NCI-H2196 treated with DMSO at 0.1 percent for 48 hours (cell line): ENCODE results near the gene WNK2.

Source experiments
- DNase-seq: peaks from one replicate; lab custom pipeline; 2025; ENCODE audit not compliant: unreplicated experiment; lab: John Stamatoyannopoulos, UW

Gene WNK2

DNA sequence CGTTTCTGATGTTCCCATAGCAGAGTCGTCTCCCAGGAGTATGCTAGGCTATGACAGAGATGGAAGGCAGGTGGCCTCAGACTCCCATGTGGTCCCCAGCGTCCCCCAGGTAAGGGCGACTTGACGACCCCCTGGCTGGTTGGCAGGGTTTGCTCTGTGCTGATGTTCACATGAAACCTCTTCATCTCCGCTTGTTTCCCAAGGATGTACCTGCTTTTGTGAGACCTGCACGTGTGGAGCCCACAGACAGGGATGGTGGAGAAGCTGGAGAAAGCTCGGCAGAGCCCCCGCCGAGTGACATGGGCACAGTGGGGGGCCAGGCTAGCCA is 108.3 kb downstream of the WNK2 start:
- no peak for DNase-seq

DNA sequence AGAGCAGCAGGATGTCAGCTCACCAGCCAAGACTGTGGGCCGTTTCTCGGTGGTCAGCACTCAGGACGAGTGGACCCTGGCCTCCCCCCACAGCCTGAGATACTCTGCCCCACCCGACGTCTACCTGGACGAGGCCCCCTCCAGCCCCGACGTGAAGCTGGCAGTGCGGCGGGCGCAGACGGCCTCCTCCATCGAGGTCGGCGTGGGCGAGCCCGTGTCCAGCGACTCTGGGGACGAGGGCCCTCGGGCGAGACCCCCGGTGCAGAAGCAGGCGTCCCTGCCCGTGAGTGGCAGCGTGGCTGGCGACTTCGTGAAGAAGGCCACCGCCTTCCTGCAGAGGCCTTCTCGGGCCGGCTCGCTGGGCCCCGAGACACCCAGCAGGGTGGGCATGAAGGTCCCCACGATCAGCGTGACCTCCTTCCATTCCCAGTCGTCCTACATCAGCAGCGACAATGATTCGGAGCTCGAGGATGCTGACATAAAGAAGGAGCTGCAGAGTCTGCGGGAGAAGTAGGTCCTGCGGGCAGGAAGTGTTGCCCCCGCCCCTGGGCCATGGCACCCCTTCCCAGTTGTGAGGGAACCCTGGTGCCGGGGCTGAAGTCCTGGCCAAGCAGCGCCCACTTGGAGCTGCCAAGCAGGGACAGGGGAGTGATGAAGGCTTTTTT is 108.9 kb downstream of the WNK2 start:
- DNase-seq = no peak

- DNase-seq = no peak
Observed at GRCh38 chr9:93294011-93294410, 110.1 kb downstream of the WNK2 start.

DNA sequence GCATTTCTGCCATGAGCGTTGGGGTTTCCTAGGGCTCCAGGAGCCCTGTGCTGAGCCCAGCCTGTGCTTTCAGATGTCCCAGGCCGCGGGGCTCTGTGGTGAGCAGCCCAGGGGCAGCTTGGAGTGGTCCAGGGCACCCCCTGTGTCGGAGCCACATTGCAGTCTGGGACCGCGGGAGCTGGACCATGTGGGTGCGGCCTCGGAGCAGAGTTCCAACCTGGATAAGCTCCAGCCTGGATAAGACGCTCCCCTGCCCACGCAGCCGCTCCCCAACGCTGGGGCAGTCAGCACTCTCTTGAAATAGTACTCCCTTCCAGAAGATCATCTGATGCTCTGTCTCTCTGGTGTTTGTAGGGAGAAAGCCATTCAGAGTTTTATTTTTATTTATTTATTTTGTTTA is 111.1 kb downstream of the WNK2 start:
- DNase-seq = no peak

DNA sequence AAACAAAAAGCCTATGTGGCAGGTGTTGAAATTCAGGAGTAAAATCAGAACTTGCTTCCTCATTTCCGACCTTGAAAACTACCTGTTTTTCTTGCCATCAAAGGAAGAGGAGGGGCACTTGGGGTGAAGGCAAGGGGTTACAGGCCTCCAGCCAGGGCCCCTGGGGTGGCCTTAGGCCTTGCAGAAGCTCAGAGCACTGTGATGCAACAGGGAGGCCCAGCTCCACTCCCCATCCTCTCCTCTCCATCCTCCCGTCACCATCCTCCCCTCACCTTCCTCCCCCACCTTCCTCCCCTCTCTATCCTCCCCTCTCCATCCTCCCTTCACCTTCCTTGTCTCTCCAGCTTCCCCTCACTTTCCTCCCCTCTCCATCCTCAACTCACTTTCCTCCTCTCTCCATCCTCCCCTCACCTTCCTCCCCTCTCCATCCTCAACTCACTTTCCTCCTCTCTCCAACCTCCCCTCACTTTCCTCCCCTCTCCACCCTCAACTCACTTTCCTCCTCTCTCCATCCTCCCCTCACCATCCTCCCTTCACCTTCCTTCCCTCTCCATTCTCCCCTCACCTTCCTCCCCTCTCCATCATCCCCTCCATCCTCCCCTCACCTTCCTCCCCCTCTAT is 111.6 kb downstream of the WNK2 start:
- DNase-seq = no peak

DNA sequence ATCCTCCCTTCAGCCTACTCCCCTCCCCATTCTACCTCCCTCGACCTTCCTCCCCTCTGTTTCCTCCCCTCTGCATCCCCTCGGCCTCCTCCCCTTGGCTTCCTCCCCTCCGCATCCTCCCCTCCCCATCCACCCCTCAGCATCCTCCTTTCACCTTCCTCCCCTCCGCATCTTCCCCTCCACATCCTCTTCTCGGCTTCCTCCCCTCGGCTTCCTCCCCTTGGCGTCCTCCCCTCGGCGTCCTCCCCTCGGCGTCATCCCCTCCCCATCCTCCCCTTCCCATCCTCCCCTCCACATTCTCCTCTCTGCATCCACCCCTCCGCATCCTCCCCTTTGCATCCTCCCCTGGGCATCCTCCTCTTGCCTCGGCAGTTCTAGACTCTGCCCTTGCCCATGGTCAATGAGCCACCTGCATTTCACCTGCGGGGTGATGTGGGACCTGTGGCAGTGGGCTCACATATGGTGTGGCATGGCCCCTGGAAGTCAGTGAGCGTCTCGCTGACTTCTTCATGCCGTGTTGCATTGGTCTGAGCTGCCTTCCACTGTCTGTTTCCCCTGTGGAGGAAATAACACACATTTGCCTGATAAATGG is 113.0 kb downstream of the WNK2 start:
- no peak for DNase-seq

DNA sequence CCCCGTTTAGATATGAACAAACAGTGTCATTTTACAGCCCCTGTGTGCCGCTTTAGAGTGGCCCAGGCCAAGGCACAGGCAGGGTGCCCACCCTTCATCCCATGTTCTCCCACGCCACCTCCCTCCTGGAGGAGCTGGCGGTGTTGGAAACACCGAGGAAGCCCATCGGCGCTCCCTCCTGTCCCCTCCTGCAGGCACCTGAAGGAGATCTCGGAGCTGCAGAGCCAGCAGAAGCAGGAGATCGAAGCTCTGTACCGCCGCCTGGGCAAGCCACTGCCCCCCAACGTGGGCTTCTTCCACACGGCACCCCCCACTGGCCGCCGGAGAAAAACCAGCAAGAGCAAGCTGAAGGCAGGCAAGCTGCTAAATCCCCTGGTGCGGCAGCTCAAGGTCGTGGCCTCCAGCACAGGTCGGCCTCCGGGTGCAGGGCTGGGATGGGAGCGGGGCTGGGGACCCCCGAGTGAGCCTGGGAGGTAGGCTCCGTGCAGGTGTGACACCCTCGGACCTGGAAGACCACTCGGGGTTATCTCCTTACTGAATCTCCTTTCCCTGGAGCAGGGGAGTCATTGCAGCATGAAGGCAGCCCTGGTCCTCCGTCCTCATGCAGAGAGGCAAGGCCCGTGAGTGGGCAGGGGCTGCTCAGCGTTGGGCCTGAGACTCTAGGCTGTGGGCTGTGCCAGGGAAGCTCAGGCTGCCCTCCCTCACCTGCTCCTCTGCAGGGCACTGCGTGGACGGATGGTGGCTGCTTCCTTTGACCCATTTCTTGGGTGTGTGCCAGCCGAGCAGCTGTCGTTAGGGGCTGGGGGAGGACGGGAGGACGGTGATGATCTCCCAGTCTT is 113.9 kb downstream of the WNK2 start:
- DNase-seq = no peak

- no peak for DNase-seq
Observed at GRCh38 chr9:93298498-93299417, 114.8 kb downstream of the WNK2 start.

DNA sequence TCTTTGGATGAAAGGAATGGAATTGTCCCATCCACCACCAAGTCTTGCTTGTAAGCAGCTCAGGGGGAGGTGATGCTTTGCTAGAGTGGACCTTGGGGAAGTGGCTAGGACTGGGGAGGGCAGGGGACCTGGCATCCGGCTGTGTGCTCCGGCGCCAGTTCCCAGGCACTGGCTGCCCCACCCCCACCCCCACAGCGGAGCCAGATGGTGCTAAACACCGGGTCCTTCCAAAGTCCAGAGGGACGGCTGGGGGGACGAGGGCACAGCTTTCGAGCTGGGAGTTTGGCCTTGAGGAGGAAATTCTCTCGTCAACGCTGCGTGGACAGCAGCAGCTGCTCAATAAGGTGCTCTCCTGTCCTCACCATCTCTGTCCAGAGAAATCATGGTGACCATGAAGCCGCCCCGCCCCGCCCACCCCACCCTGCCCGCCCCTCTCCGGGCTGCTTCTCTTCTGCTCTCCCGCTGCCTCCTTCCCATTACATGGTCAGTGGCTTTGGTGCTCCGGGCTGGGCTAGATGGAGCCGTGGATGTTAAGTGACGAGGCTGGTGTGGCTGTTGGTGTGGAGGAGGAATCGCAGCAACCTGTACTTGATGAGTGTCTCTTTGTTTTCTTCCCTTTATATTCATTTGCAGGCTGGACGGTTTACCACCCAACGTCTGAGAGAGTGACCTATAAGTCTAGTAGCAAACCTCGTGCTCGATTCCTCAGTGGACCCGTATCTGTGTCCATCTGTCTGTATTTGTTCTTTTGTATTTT is 115.7 kb downstream of the WNK2 start:
- DNase-seq = no peak

DNA sequence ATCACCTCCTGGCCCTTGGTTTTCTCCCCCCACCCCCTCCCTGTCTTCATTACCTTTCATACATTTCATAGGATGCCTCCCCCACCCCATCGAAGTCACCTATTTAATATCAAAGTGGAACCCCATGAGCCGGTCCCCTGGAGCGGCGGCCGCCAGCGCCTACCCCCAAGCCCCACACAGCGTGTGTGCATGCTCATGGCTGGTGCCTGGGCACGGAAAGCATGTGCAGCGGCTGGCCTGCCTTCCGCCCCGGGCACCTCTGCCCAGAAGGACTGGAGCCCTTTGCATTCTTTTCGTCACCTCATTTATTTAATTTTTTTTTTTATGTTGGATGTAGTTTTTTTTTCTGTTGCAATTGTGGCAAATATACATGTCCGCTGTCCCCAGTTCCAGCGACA is 116.2 kb downstream of the WNK2 start:
- DNase-seq = no peak

DNA sequence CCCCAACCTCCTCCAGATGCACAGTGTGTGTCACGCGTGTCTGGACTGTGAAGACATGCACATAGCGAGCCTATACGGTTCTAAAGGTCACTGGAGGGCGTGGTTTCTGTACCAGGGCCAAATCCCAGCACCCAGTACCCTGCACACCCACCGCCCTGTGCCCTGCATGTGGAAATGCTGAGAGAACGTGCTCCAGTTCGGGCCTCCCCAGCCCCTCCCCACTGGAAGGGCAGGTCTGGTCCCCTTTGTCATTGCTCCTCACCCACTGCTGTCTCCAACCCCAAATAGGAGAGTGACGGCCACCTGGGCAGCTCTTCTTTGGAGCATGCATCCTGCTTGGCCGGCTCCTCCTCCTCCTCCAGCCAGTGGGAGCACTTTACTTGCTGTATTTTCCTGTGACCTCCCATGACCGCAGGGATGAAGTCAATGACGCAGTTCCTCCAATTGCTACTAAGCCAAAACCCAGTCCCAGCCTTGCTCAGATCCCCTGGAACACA is 116.7 kb downstream of the WNK2 start:
- DNase-seq = no peak

- no peak for DNase-seq
Observed at GRCh38 chr9:93301291-93301811, 117.4 kb downstream of the WNK2 start.

DNA sequence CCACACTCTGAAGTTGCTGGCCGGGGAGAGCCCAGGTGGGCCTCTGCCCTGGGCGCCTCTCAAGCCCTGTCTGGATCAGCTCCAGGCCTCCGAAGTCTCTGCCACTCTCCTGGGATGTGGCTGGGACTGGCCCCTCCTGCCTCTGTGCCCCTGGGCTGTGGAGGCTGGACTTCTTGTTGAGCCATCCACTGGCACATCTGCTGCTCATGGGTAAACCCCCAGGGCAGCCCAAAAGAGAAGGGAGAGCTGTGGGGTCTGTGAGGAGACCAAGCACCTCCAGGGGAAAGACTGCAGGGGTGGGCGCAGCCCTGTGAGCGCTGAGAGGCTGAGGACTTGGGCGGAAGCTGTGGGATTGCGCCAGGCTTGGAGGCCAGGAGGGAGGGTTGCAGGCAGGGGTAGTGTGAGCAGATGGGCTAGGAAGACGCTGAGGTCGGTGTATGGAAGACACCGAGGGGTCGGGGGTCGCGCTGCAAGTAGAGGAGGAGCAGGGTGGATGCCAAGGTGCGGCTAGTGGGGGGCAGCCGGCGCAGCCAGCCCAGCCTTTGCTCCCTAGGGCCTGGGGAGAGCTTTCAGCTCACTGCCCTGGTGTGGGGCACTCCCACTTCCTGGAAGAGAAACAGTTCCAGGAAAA is 118.1 kb downstream of the WNK2 start:
- DNase-seq = no peak

GRCh38 chr9:93302586-93303257 is 118.8 kb downstream of the WNK2 start:
- DNase-seq = peak; percentile 59

GRCh38 chr9:93303258-93303771 is 119.4 kb downstream of the WNK2 start:
- DNase-seq = no peak

DNA sequence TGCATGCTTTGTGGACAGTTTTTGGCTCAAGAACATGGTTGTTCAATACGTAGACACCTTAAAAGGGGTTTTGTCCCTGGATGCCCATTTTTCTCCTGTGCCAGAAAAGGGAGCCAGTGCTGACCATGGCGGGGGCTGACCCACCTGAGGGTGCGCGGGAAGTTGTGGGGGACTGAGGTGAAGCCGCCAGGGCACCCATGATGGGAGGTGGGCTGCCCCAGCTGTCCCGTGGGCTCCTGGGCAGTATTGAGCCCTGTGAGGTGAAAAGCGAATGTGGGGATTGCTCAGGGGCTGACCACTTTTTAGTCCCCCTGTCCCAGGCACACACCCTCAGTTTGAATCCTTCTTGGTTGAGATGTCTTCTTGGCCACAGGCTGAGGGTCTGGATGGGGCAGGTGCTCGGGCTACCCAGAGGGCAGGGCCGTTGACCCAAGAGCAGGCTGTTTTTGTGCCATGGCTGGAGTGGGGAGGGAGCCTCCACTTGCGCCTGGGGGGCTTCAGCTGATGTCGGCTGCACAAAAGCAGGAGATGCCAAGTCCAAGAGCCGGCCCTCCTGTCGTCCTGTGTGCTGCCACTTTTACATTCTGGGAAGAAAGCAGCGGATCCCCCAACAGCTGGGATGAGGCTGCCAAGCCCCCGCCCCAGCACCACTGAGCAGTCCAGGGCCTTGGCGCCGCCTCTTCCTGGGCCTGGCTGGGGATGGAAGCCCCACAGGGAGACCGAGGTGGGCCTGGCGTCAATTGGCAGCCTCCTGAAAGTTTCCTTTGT is 120.1 kb downstream of the WNK2 start:
- DNase-seq = no peak

DNA sequence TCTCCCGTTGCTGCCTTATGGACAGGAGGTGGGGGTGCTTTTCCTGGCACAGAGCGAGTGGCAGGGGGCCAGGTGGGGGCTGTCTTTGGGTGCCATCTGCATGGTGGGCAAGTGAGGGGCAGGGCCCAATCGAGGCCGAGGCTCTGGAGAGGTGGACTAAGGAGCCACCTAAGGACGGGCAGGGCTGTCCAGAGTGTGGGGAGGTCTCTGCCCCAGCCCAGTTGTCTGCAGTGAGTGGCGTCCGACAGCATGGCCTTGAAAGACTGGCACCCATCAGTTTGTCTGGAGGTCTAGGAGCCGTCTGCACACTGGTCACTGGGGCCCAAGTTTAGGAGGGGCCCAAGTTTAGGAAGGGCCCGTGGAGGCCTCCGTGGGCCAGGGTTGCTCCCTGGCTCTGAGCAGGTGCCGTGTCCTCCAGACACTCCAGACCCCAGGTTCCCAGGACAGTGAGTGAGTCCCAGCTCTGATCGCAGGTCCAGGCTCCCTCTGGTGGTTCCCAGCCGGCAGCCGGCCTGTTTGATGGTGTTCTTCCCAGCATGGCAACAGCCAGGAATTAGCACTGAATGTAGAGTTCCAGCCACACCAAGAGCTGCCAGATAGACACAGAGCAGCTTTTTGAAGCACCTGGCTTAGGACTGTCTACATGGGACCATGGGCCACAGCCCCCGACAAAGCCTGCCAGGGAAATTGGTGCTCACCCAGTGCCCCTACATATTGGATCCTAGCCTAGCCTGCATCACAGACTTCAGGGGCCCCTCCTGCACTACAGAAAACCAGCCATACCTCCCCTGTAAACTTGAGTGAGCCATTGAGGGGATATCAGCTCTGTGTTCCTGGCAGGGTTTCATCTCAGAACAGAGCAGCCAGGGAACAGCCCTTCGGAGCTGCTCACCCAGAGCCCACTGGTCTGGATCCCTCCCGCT is 120.9 kb downstream of the WNK2 start:
- peak; percentile 17 for DNase-seq
